ENCODE data around the gene TTLL9.

DNA sequence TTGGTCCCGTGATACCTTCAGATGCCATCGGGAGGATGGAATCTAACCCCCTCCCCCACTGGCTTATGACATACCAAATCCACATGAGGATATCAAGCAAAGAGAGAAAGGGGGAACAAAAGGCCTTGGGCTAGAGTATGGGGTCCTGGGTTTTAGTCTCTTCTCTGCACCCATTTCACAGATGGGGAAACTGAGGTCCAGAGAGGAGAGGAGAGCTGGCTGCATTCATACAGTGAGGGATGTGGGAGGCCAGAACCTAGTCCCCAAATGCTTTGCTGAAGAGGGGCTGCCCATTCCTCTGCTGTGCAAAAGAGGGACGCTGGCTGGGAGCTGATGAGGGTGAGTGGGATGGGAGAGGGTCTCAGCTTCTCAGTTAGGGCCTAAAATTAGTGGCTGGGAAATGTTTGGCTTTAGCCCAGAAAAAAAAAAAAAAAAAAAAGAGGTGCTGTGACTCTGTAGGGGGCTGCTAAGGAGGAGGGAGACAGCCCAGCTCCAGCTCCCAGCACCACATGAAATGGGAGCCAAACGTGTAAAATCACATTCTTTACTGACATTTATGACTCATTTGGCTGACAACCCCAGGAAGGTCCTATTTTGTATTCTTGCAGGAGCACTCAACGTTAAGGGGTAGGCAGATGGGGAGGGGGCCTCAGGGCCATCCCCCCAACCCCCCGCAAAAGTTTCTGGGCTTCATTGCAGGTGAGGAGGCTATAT is 109.4 kb downstream of the TTLL9 start:
- TF ChIP-seq, protein P1, sequence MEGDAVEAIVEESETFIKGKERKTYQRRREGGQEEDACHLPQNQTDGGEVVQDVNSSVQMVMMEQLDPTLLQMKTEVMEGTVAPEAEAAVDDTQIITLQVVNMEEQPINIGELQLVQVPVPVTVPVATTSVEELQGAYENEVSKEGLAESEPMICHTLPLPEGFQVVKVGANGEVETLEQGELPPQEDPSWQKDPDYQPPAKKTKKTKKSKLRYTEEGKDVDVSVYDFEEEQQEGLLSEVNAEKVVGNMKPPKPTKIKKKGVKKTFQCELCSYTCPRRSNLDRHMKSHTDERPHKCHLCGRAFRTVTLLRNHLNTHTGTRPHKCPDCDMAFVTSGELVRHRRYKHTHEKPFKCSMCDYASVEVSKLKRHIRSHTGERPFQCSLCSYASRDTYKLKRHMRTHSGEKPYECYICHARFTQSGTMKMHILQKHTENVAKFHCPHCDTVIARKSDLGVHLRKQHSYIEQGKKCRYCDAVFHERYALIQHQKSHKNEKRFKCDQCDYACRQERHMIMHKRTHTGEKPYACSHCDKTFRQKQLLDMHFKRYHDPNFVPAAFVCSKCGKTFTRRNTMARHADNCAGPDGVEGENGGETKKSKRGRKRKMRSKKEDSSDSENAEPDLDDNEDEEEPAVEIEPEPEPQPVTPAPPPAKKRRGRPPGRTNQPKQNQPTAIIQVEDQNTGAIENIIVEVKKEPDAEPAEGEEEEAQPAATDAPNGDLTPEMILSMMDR (IDR thresholded peaks at IDR 0.05) = no peak
- TF ChIP-seq POLR2AphosphoS5 (IDR thresholded peaks at IDR 0.05) (no peak), POLR2A (IDR thresholded peaks at IDR 0.05) (no peak)

Data from prostate gland (tissue), 2 donors.